Measurements from ENCODE around the gene HTRA3.

Gene HTRA3

GRCh38 chr4:8301851-8302730, 32.5 kb downstream of the HTRA3 start:
- H3K4me3 ChIP-seq (ENCODE audit: low read depth, low read length) = no peak overlapping the region
- TF ChIP-seq CTCF (IDR thresholded peaks at IDR 0.05; ENCODE audit: insufficient read depth, low read length, missing control alignments) = no peak
- CTCF ChIA-PET = interaction anchor here (0.8 to 2.1 kb wide), 3 partner anchors 11 to 101 kb away, joined by 3 to 8 read pairs (median 4); no protein-coding TSS in a partner anchor
- POLR2A ChIA-PET = no interaction called here
- no peak for DNase-seq (ENCODE audit: low read depth, low spot score)

- CTCF ChIA-PET = interaction anchor here (1.1 to 2.0 kb wide), 3 partner anchors 12 to 100 kb away, joined by 3 to 6 read pairs (median 4); no protein-coding TSS in a partner anchor
- POLR2A ChIA-PET = no interaction called here
- no peak for TF ChIP-seq CTCF (IDR thresholded peaks at IDR 0.05; ENCODE audit: insufficient read depth, low read length, missing control alignments)
- no peak for DNase-seq (ENCODE audit: low read depth, low spot score)
- H3K4me3 ChIP-seq (ENCODE audit: low read depth, low read length) = no peak overlapping the region
Measured at GRCh38 chr4:8303081-8303480, 33.5 kb downstream of the HTRA3 start.

- CTCF ChIA-PET = interaction anchor here (1.0 to 2.0 kb wide), 5 partner anchors 8 to 99 kb away, joined by 3 to 6 read pairs (median 4); no protein-coding TSS in a partner anchor
- H3K4me3 ChIP-seq (ENCODE audit: low read depth, low read length) = no peak overlapping the region
- POLR2A ChIA-PET = no interaction called here
- TF ChIP-seq CTCF (IDR thresholded peaks at IDR 0.05; ENCODE audit: insufficient read depth, low read length, missing control alignments) = no peak
- DNase-seq (ENCODE audit: low read depth, low spot score) = peak; percentile 54
Measured at GRCh38 chr4:8303485-8304281, 34.1 kb downstream of the HTRA3 start.

GRCh38 chr4:8304827-8305695, 35.5 kb downstream of the HTRA3 start:
- no peak for DNase-seq (ENCODE audit: low read depth, low spot score)
- POLR2A ChIA-PET = no interaction called here
- no peak overlapping the region for H3K4me3 ChIP-seq (ENCODE audit: low read depth, low read length)
- CTCF ChIA-PET = interaction anchor here (1.0 to 2.0 kb wide), 4 partner anchors 10 to 98 kb away, joined by 3 to 6 read pairs (median 4); no protein-coding TSS in a partner anchor
- no peak for TF ChIP-seq CTCF (IDR thresholded peaks at IDR 0.05; ENCODE audit: insufficient read depth, low read length, missing control alignments)

GRCh38 chr4:8305851-8306471, 36.4 kb downstream of the HTRA3 start:
- H3K4me3 ChIP-seq (ENCODE audit: low read depth, low read length) = no peak overlapping the region
- ChIA-PET CTCF (interaction anchor here (1.5 kb wide), 1 partner anchor 10 kb away, joined by 4 read pairs; no protein-coding TSS in a partner anchor), POLR2A (no interaction called here)
- TF ChIP-seq CTCF (IDR thresholded peaks at IDR 0.05; ENCODE audit: insufficient read depth, low read length, missing control alignments) = no peak
- no peak for DNase-seq (ENCODE audit: low read depth, low spot score)

All from AG04449 (cell line).